Epithelial cell of prostate (primary cell): ENCODE measurements around the gene MARCHF7.

Source experiments
- DNase-seq: peaks from one replicate; pipeline ENCODE4 v3.0.0-alpha.2; 2011; ENCODE audit warnings: low read depth, low spot score
- H3K27ac ChIP-seq: fragments of 450-650 bp; 2 replicates; pipeline ENCODE4 v1.5.1; 2017; ENCODE audit warnings: mild to moderate bottlenecking

The MARCHF7 gene

DNA sequence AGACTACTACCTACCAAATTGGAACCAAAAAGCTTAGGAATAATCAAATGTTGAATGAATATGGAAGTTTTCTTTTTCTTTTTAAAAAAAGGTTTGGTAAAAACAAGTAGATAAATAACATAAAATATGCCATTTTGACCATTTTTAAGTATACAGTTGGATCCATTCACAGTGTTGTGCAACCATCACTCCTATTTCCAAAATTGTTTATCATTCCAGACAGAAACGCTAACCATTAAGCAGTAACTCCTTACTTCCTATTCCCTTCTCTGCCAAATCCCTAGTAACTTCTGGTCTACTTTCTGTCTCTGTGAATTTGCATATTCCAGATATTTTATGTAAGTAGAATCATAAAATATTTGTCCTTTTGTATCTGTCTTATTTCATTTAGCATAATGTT lies 45.9 kb downstream of the MARCHF7 start:
- no peak for DNase-seq
- H3K27ac ChIP-seq, result peak overlapping the region; percentile 68

DNA sequence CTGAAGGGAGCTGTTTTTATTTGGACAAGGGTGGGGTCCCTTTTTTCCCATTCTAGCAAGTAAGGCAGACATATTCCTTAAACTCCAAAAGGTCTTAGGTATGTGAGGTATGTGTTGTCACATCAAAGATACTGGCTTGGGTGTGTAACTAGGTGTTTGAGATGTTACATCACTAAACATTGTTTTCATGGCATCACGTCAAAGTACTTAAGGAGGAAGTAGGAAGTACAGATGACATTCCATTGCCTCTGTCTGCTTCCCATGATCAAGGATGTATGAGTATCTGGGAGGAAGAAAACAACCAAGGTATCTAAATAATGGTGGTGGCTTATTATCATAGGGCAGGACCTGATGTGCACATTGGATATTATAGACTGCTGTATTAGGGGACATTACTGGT lies 46.4 kb downstream of the MARCHF7 start:
- peak; percentile 64 for DNase-seq
- peak overlapping the region; percentile 68 for H3K27ac ChIP-seq

DNA sequence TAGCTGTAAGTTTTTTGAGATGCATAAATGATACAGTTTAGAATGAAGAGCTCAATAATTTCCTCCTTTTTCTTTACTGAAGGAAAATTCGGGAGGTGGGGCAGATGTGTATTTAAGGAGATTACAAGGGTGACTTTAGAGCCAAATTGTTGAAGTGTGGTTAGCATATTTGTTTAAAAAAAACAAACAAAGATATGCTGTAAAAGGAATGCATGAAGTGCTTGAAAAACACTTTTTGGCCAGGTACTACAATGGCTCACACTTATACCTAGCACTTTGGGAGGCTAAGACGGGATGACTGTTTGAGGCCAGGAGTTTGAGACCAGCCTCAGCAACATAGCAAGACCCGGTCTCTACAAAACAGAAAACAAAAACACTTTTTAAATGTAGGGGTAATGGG lies 47.3 kb downstream of the MARCHF7 start:
- DNase-seq, result no peak

DNA sequence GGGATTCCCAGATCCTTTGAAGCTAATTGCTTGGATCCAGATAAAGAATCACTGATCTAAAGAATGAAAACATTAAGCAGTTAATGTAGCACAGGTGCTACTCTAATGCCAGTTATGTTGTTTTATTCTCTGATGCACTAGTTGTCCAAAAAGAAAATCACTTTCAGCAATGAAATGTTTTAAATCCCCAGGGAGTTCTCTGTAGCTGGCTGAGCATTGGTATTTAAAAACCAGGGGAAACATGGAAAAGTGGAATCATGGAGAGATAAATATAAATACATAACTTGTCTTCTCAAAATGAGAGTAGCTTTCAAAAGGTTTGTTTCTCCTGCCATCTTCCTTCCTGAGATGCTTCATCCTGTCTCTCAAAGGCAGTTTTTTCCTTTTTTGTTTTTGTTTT lies 48.0 kb downstream of the MARCHF7 start:
- DNase-seq, result no peak
- H3K27ac ChIP-seq, result no peak overlapping the region

More for the DNA sequence above, 47.3 kb downstream of the MARCHF7 start:
- peak overlapping the region; percentile 68 for H3K27ac ChIP-seq

DNA sequence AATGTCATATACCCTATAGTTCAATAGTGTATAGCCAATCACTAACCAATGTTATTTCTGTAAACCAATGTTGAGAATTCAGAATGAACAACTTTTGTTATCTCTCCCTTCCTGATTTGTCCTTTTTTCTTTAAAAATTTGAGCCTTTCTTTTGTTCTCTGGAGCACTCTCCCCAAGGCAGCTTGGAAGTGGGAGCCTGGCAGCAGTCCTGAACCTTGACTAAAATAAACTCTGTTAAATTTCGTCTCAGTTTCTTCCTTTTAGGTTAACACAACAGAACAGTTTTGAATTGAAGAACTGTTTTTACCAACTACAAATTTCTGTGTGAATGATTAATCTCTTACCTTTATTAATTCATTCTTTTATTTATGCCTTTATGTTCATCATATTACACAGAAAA lies 49.8 kb downstream of the MARCHF7 start:
- H3K27ac ChIP-seq, result no peak overlapping the region
- DNase-seq, result no peak
